Activated naive CD8-positive, alpha-beta T cell treated with anti-CD3 and anti-CD28 coated beads, Interleukin-2, amount 10 ng/mL, durations not matched to agents 7 days and 5 days (primary cell): ENCODE measurements around the gene SPACA5. TPM values are rescaled to one million over a fixed set of nuclear protein-coding genes. Genes with fewer than 3 reads are reported as not detected.
"Not testable (repeated sequence)": the region's sequence is repeated elsewhere in the genome, so short reads cannot be mapped to it uniquely, and the experiment has no call there.

Source experiments
- ATAC-seq: fragments of 150-1000 bp; cut with Tn5 transposase; one replicate; pipeline ENCODE4 v1.10.0; 2021; ENCODE audit warnings: low read depth, moderate library complexity
- POLR2A ChIA-PET: fragments of 350-600 bp; sonication (Branson Sonifier 250); formaldehyde crosslinking; loops from one replicate; lab custom pipeline; 2021; ENCODE audit warnings: antibody characterized with exemption; lab: Charles Lee
- DNase-seq: peaks from one replicate; pipeline ENCODE4 v3.0.0; 2021
- H3K27ac Mint-ChIP-seq: one replicate; pipeline ENCODE4 v1.8.0; 2022; ENCODE audit warnings: mild to moderate bottlenecking, mixed read lengths
- H3K27me3 Mint-ChIP-seq: one replicate; pipeline ENCODE4 v1.8.0; 2022; ENCODE audit warnings: mild to moderate bottlenecking, moderate library complexity, mixed read lengths
- H3K36me3 Mint-ChIP-seq: one replicate; pipeline ENCODE4 v1.8.0; 2021; ENCODE audit warnings: mild to moderate bottlenecking, mixed read lengths
- H3K4me1 Mint-ChIP-seq: one replicate; pipeline ENCODE4 v1.8.0; 2021; ENCODE audit warnings: mixed read lengths
- H3K4me3 Mint-ChIP-seq: one replicate; pipeline ENCODE4 v1.8.0; 2022; ENCODE audit warnings: mild to moderate bottlenecking, moderate library complexity, mixed read lengths
- H3K9me3 Mint-ChIP-seq: one replicate; pipeline ENCODE4 v1.8.0; 2021; ENCODE audit warnings: mixed read lengths
- total RNA-seq, 2 experiments: library from RNA; stranded (reverse); gene quantifications; one replicate each; pipeline ENCODE4 v1.2.3, GENCODE V29; 2021

SPACA5 gene
- total RNA-seq, 2 experiments from 2014 or later: not detected

- peaks cover 4% of the 10 kb centered on the region for H3K4me1 Mint-ChIP-seq
- no peaks in the 10 kb centered on the region for H3K27me3 Mint-ChIP-seq
Observed at GRCh38 chrX:48030237-48030636, 23.4 kb downstream of the SPACA5 start.

GRCh38 chrX:48030641-48031173 lies 23.9 kb downstream of the SPACA5 start:
- H3K9me3 Mint-ChIP-seq, DNase-seq, H3K27me3 Mint-ChIP-seq, H3K4me3 Mint-ChIP-seq, H3K27ac Mint-ChIP-seq, ATAC-seq, POLR2A ChIA-PET, H3K36me3 Mint-ChIP-seq, H3K4me1 Mint-ChIP-seq: not testable (repeated sequence)

More at GRCh38 chrX:48030237-48030636, 23.4 kb downstream of the SPACA5 start:
- Mint-ChIP-seq H3K36me3 (no peaks in the 10 kb centered on the region), H3K9me3 (no peaks in the 10 kb centered on the region), H3K4me3 (no peak overlapping the region), H3K27ac (no peak overlapping the region)
- DNase-seq (no peak), ATAC-seq (no peak)
- POLR2A ChIA-PET: no interaction called here

GRCh38 chrX:48035891-48036290 lies 29.1 kb downstream of the SPACA5 start:
- H3K27ac Mint-ChIP-seq: no peak overlapping the region
- no peaks in the 10 kb centered on the region for H3K9me3 Mint-ChIP-seq
- H3K4me3 Mint-ChIP-seq: no peak overlapping the region
- H3K36me3 Mint-ChIP-seq: no peaks in the 10 kb centered on the region
- H3K27me3 Mint-ChIP-seq: no peaks in the 10 kb centered on the region
- DNase-seq (no peak), ATAC-seq (no peak)
- POLR2A ChIA-PET: no interaction called here
- H3K4me1 Mint-ChIP-seq: no peaks in the 10 kb centered on the region

GRCh38 chrX:48043056-48043455 lies 36.3 kb downstream of the SPACA5 start:
- Mint-ChIP-seq H3K9me3 (no peaks in the 10 kb centered on the region), H3K36me3 (no peaks in the 10 kb centered on the region), H3K4me1 (peaks cover 1% of the 10 kb centered on the region), H3K27ac (no peak overlapping the region), H3K27me3 (no peaks in the 10 kb centered on the region), H3K4me3 (no peak overlapping the region)
- ATAC-seq: no peak
- POLR2A ChIA-PET: no interaction called here
- DNase-seq: no peak

GRCh38 chrX:48045410-48046311 lies 38.9 kb downstream of the SPACA5 start:
- DNase-seq (no peak), ATAC-seq (no peak)
- Mint-ChIP-seq H3K27me3 (no peaks in the 10 kb centered on the region), H3K27ac (no peak overlapping the region), H3K4me1 (peaks cover 1% of the 10 kb centered on the region), H3K36me3 (no peaks in the 10 kb centered on the region), H3K9me3 (no peaks in the 10 kb centered on the region), H3K4me3 (no peak overlapping the region)
- POLR2A ChIA-PET: no interaction called here

GRCh38 chrX:48046846-48047245 lies 40.1 kb downstream of the SPACA5 start:
- Mint-ChIP-seq H3K9me3 (no peaks in the 10 kb centered on the region), H3K27me3 (no peaks in the 10 kb centered on the region), H3K4me3 (no peak overlapping the region), H3K27ac (no peak overlapping the region), H3K4me1 (peaks cover 1% of the 10 kb centered on the region), H3K36me3 (no peaks in the 10 kb centered on the region)
- POLR2A ChIA-PET: no interaction called here
- ATAC-seq (no peak), DNase-seq (no peak)

- peaks cover 42% of the 10 kb centered on the region for H3K36me3 Mint-ChIP-seq
- H3K27ac Mint-ChIP-seq: no peak overlapping the region
- DNase-seq: no peak
- H3K4me1 Mint-ChIP-seq: peaks cover 2% of the 10 kb centered on the region
- H3K9me3 Mint-ChIP-seq: peaks cover 20% of the 10 kb centered on the region
- POLR2A ChIA-PET: no interaction called here
- H3K27me3 Mint-ChIP-seq: no peaks in the 10 kb centered on the region
- no peak overlapping the region for H3K4me3 Mint-ChIP-seq
- no peak for ATAC-seq
Observed at GRCh38 chrX:48058621-48059295, 52.0 kb downstream of the SPACA5 start.

GRCh38 chrX:48059296-48059639 lies 52.5 kb downstream of the SPACA5 start:
- POLR2A ChIA-PET: no interaction called here
- Mint-ChIP-seq H3K9me3 (peaks cover 20% of the 10 kb centered on the region), H3K27ac (no peak overlapping the region), H3K27me3 (no peaks in the 10 kb centered on the region), H3K36me3 (peaks cover 42% of the 10 kb centered on the region), H3K4me3 (no peak overlapping the region), H3K4me1 (peaks cover 2% of the 10 kb centered on the region)
- ATAC-seq: no peak
- no peak for DNase-seq

Other genes starting within 250 kb of the SPACA5 start
- gene ZNF81, start 170.1 kb upstream of the SPACA5 start, total RNA-seq: 10 to 100 TPM in 1 of 2 experiments, 1 to 10 TPM in 1; 9.1 to 14.3 TPM
- gene ZNF182, start 3.0 kb upstream of the SPACA5 start, total RNA-seq: 10 to 100 TPM; 12.2 to 12.3 TPM
- gene ZNF630, start 64.7 kb downstream of the SPACA5 start, total RNA-seq: 1 to 10 TPM; 3.7 to 3.8 TPM
- gene SPACA5B, start 123.6 kb downstream of the SPACA5 start, total RNA-seq: not detected
- not detected for gene SSX5, start 189.8 kb downstream of the SPACA5 start, total RNA-seq
- not detected for gene SSX1, start 248.4 kb downstream of the SPACA5 start, total RNA-seq